K562 treated with DMSO at 1 percent for 12 hours (cell line): ENCODE results near the gene EMSY. TPM values are rescaled to one million over a fixed set of nuclear protein-coding genes. Genes with fewer than 3 reads are reported as not detected.

Experiments used
- total RNA-seq: library from RNA; unstranded; fragments of 300-600 nt; gene quantifications from 2 replicates; pipeline ENCODE4 v1.2.3, GENCODE V29; 2022; ENCODE audit not compliant: insufficient read depth

The EMSY gene
- total RNA-seq: 4.9 and 17.6 TPM in 2 replicates

GRCh38 chr11:76444384-76445120 lies at the start of gene EMSY:
Gene EMSY, plus strand, starts transcription at chr11:76445018. Its CDS starts 1,921 bp downstream, at chr11:76446939.

Other genes starting within 250 kb of the EMSY start
- not detected in 2 replicates for gene WNT11, start 238.5 kb upstream of the EMSY start, total RNA-seq
- 17.1 and 38.7 TPM in 2 replicates for gene THAP12, start 63.9 kb upstream of the EMSY start, total RNA-seq
- 0.33 and 2.7 TPM in 2 replicates for gene GVQW3, start 63.7 kb upstream of the EMSY start, total RNA-seq
- 0.32 TPM in 1 of 2 replicates, not detected in the other for gene LRRC32, start 225.7 kb downstream of the EMSY start, total RNA-seq